Neural progenitor cell (in vitro differentiated cells): Measurements from ENCODE around the gene OPRL1. TPM values are rescaled to one million over a fixed set of nuclear protein-coding genes. Genes with fewer than 3 reads are reported as not detected.

ENCODE experiments used
- DNase-seq: peaks from one replicate; pipeline ENCODE4 v3.0.0-alpha.2; 2016; ENCODE audit warnings: low spot score
- H2AFZ ChIP-seq: fragments of 200-600 bp; sonication (generic); replicated peaks from 2 replicates; pipeline ENCODE4 v1.6.1; 2016; ENCODE audit warnings: antibody characterized with exemption
- H3F3A ChIP-seq: fragments of 200-600 bp; sonication (generic); 2 replicates; pipeline ENCODE4 v1.6.1; 2016; ENCODE audit warnings: antibody characterized with exemption, low read depth
- H3K27ac ChIP-seq: fragments of 200-600 bp; sonication (generic); 2 replicates; pipeline ENCODE4 v1.5.1; 2016; ENCODE audit warnings: mild to moderate bottlenecking
- H3K27me3 ChIP-seq: fragments of 200-600 bp; sonication (generic); 2 replicates; pipeline ENCODE4 v1.6.1; 2016; ENCODE audit warnings: mild to moderate bottlenecking, moderate library complexity
- H3K36me3 ChIP-seq: fragments of 200-600 bp; sonication (generic); 2 replicates; pipeline ENCODE4 v1.5.1; 2016
- H3K4me1 ChIP-seq: fragments of 200-600 bp; sonication (generic); 2 replicates; pipeline ENCODE4 v1.6.1; 2016; ENCODE audit warnings: mixed run types
- H3K4me2 ChIP-seq: fragments of 200-600 bp; sonication (generic); 2 replicates; pipeline ENCODE4 v1.6.1; 2016
- H3K4me3 ChIP-seq: fragments of 200-600 bp; sonication (generic); 2 replicates; pipeline ENCODE4 v1.5.1; 2016
- H3K79me2 ChIP-seq: fragments of 200-600 bp; sonication (generic); 2 replicates; pipeline ENCODE4 v1.6.1; 2016; ENCODE audit warnings: low read depth
- H3K9ac ChIP-seq: fragments of 200-600 bp; sonication (generic); 2 replicates; pipeline ENCODE4 v1.6.1; 2016
- H3K9me3 ChIP-seq: fragments of 200-600 bp; sonication (generic); 2 replicates; pipeline ENCODE4 v1.5.1; 2016; ENCODE audit warnings: low read depth
- H4K20me1 ChIP-seq: fragments of 200-600 bp; sonication (generic); 2 replicates; pipeline ENCODE4 v1.6.1; 2016; ENCODE audit warnings: low read depth
- H3K27ac Mint-ChIP-seq: 3 replicates; pipeline ENCODE4 v1.8.0; 2021; ENCODE audit warnings: mixed read lengths
- H3K27me3 Mint-ChIP-seq: 2 replicates; pipeline ENCODE4 v1.8.0; 2022; ENCODE audit warnings: low read depth, mild to moderate bottlenecking, inconsistent platforms, moderate library complexity, mixed read lengths; ENCODE audit not compliant: insufficient read depth
- H3K36me3 Mint-ChIP-seq: 3 replicates; pipeline ENCODE4 v1.8.0; 2021; ENCODE audit warnings: mixed read lengths
- H3K4me1 Mint-ChIP-seq: 3 replicates; pipeline ENCODE4 v1.8.0; 2021; ENCODE audit warnings: mixed read lengths
- H3K4me3 Mint-ChIP-seq: 3 replicates; pipeline ENCODE4 v1.8.0; 2021; ENCODE audit warnings: mild to moderate bottlenecking, moderate library complexity, mixed read lengths
- H3K9me3 Mint-ChIP-seq: 3 replicates; pipeline ENCODE4 v1.8.0; 2020; ENCODE audit warnings: mixed read lengths
- EZH2 ChIP-seq: fragments of 200-600 bp; sonication (generic); IDR thresholded peaks from 2 replicates; pipeline ENCODE4 v1.6.1; 2017; ENCODE audit warnings: antibody characterized with exemption, mild to moderate bottlenecking, moderate library complexity
- EZH2phosphoT487 ChIP-seq: fragments of 200-600 bp; sonication (generic); IDR thresholded peaks from 2 replicates; pipeline ENCODE4 v1.6.1; 2017; ENCODE audit warnings: antibody characterized with exemption
- total RNA-seq: library from RNA; depleted of rRNA; stranded (reverse); fragments of >200 nt; gene quantifications from 2 replicates; pipeline ENCODE4 v1.2.3, GENCODE V29; 2015; ENCODE audit warnings: low replicate concordance
- TF ChIP-seq, protein P1 (sequence below): fragments of 200-600 bp; sonication (generic); IDR thresholded peaks from 2 replicates; pipeline ENCODE4 v1.5.1; 2017; ENCODE audit warnings: antibody characterized with exemption, mild to moderate bottlenecking

Gene OPRL1
- total RNA-seq, 1 donor from 2014 or later = 1.3 TPM

DNA sequence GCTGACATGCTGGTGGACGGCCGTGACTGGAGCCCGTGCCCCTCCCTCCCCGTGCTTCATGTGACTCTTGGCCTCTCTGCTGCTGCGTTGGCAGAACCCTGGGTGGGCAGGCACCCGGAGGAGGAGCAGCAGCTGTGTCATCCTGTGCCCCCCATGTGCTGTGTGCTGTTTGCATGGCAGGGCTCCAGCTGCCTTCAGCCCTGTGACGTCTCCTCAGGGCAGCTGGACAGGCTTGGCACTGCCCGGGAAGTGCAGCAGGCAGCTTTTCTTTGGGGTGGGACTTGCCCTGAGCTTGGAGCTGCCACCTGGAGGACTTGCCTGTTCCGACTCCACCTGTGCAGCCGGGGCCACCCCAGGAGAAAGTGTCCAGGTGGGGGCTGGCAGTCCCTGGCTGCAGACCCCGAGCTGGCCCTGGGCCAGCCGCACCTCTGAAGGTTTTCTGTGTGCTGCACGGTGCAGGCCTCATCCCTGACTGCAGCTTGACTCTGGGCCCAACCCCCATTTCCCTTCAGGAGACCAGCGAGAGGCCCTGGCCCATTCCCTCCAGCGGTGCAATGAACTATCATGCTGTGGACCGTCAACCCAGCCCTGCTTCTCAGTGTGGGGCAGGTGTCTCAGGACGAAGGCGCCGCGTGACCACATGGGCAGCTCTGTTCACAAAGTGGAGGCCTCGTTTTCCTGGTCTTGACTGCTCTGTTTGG lies 19.4 kb downstream of the OPRL1 start:
- Mint-ChIP-seq H3K27ac (no peak overlapping the region), H3K9me3 (peaks cover 3% of the 10 kb centered on the region), H3K4me1 (peaks cover 13% of the 10 kb centered on the region), H3K27me3 (peaks cover 29% of the 10 kb centered on the region), H3K4me3 (no peak overlapping the region), H3K36me3 (peaks cover 3% of the 10 kb centered on the region)
- H3K27me3 ChIP-seq = peaks cover 44% of the 10 kb centered on the region
- no peak overlapping the region for H3K4me3 ChIP-seq
- no peaks in the 10 kb centered on the region for H3K36me3 ChIP-seq
- DNase-seq = no peak
- H4K20me1 ChIP-seq = peaks cover 9% of the 10 kb centered on the region
- no peaks in the 10 kb centered on the region for H3K9me3 ChIP-seq
- H3K79me2 ChIP-seq = no peaks in the 10 kb centered on the region
- no peak overlapping the region for H3K27ac ChIP-seq
- H3K9ac ChIP-seq = no peak overlapping the region
- TF ChIP-seq, protein P1, sequence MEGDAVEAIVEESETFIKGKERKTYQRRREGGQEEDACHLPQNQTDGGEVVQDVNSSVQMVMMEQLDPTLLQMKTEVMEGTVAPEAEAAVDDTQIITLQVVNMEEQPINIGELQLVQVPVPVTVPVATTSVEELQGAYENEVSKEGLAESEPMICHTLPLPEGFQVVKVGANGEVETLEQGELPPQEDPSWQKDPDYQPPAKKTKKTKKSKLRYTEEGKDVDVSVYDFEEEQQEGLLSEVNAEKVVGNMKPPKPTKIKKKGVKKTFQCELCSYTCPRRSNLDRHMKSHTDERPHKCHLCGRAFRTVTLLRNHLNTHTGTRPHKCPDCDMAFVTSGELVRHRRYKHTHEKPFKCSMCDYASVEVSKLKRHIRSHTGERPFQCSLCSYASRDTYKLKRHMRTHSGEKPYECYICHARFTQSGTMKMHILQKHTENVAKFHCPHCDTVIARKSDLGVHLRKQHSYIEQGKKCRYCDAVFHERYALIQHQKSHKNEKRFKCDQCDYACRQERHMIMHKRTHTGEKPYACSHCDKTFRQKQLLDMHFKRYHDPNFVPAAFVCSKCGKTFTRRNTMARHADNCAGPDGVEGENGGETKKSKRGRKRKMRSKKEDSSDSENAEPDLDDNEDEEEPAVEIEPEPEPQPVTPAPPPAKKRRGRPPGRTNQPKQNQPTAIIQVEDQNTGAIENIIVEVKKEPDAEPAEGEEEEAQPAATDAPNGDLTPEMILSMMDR = no peak
- TF ChIP-seq EZH2 (no peak), EZH2phosphoT487 (no peak)
- H2AFZ ChIP-seq = no peak overlapping the region
- H3K4me1 ChIP-seq = peaks cover 4% of the 10 kb centered on the region
- H3F3A ChIP-seq = no peaks in the 10 kb centered on the region
- H3K4me2 ChIP-seq = no peak overlapping the region

DNA sequence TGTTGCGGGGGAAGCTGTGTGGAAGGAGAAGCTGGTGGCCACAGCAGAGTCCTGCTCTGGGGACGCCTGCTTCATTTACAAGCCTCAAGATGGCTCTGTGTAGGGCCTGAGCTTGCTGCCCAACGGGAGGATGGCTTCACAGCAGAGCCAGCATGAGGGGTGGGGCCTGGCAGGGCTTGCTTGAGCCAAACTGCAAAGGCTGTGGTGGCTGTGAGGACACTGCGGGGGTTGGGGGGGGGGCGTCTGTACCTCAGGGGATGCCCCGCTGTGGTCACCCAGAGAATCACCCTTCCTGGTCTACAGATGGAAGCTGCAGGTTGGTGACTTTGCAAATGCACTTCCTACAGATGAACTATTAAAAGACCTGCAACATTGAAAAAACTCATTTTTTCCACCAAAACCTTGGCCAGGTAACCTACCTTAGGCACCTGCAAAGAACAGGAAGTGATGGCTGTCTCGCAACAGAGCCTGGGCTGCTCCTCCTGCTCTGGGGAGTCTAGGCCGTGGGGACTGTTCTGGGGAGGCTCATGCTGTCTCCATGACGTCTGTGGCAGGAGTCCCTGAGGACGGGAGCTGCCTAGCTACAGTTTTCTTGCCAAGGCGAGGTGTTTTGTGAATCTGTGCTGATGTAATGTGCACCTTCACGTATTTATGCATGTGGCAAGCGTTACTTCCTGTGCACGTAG lies 20.1 kb downstream of the OPRL1 start:
- H3F3A ChIP-seq = no peaks in the 10 kb centered on the region
- Mint-ChIP-seq H3K27me3 (peaks cover 29% of the 10 kb centered on the region), H3K4me1 (peaks cover 13% of the 10 kb centered on the region), H3K36me3 (peaks cover 3% of the 10 kb centered on the region), H3K4me3 (no peak overlapping the region), H3K9me3 (peaks cover 3% of the 10 kb centered on the region), H3K27ac (no peak overlapping the region)
- H3K9me3 ChIP-seq = no peaks in the 10 kb centered on the region
- H3K27ac ChIP-seq = no peak overlapping the region
- H3K36me3 ChIP-seq = no peaks in the 10 kb centered on the region
- peaks cover 45% of the 10 kb centered on the region for H3K27me3 ChIP-seq
- H4K20me1 ChIP-seq = peaks cover 9% of the 10 kb centered on the region
- TF ChIP-seq, protein P1 = no peak
- no peak for TF ChIP-seq EZH2phosphoT487
- no peak for TF ChIP-seq EZH2
- no peak overlapping the region for H3K4me2 ChIP-seq
- no peak overlapping the region for H3K4me3 ChIP-seq
- no peaks in the 10 kb centered on the region for H3K79me2 ChIP-seq
- peaks cover 4% of the 10 kb centered on the region for H3K4me1 ChIP-seq
- no peak overlapping the region for H3K9ac ChIP-seq
- H2AFZ ChIP-seq = no peak overlapping the region
- no peak for DNase-seq

DNA sequence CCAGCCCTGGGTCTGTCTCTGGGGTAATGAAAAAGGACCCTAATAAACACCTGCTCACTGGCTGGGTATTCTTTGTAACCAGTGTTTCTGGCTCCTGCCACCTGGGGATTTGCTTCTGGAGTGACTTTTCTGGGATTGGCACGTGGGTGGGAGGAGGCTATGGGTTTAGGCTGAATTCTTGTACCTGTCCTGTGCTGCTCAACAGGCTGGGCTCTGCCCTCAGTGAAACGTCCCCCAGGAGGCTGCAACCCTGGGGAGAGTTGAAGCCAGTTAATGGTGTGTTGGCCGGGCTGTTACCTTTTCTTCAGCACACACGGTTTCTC lies 20.6 kb downstream of the OPRL1 start:
- peaks cover 13% of the 10 kb centered on the region for H3K4me1 Mint-ChIP-seq
- Histone ChIP-seq H3K9ac (no peak overlapping the region), H3K4me2 (no peak overlapping the region), H3K79me2 (no peaks in the 10 kb centered on the region), H3K27me3 (peaks cover 45% of the 10 kb centered on the region), H3K4me1 (peaks cover 4% of the 10 kb centered on the region), H3K9me3 (no peaks in the 10 kb centered on the region), H3F3A (no peaks in the 10 kb centered on the region), H4K20me1 (peaks cover 9% of the 10 kb centered on the region), H2AFZ (no peak overlapping the region), H3K27ac (no peak overlapping the region), H3K36me3 (no peaks in the 10 kb centered on the region), H3K4me3 (no peak overlapping the region)
- no peak for TF ChIP-seq EZH2phosphoT487
- no peak for TF ChIP-seq EZH2
- TF ChIP-seq, protein P1 = no peak
- H3K27ac Mint-ChIP-seq = no peak overlapping the region
- peaks cover 3% of the 10 kb centered on the region for H3K36me3 Mint-ChIP-seq
- DNase-seq = no peak
- no peak overlapping the region for H3K4me3 Mint-ChIP-seq
- H3K9me3 Mint-ChIP-seq = peaks cover 3% of the 10 kb centered on the region
- peaks cover 29% of the 10 kb centered on the region for H3K27me3 Mint-ChIP-seq
